ENCODE results near the gene F8A3. TPM values are rescaled to one million over a fixed set of nuclear protein-coding genes. Genes with fewer than 3 reads are reported as not detected.

F8A3 gene
- 0.33 and 5.3 TPM in 2 replicates for total RNA-seq

GRCh38 chrX:155458471-155458870 lies at the start of gene F8A3:
Gene F8A3 (minus strand): TSS chrX:155458620. CDS start chrX:155458600, 20 bp downstream.

Other genes starting within 250 kb of the F8A3 start
- gene VBP1, start 242.2 kb downstream of the F8A3 start, total RNA-seq = 52.3 and 63.2 TPM in 2 replicates
- gene RAB39B, start 194.1 kb downstream of the F8A3 start, total RNA-seq = not detected in 2 replicates
- gene CLIC2, start 124.0 kb downstream of the F8A3 start, total RNA-seq = not detected in 2 replicates
- not detected in 2 replicates for gene F8A2, start 76.5 kb downstream of the F8A3 start, total RNA-seq
- gene SPRY3, start 154.0 kb upstream of the F8A3 start, total RNA-seq = 0.05 and 0.21 TPM in 2 replicates
- 6.0 and 10.0 TPM in 2 replicates for gene TMLHE, start 154.3 kb upstream of the F8A3 start, total RNA-seq